Activated CD8-positive, alpha-beta memory T cell treated with anti-CD3 and anti-CD28 coated beads, Interleukin-2, amount 50 U/mL, for 24 hours (primary cell): ENCODE data around the gene SLC17A4.

Experiments used
- DNase-seq: peaks from one replicate; pipeline ENCODE4 v3.0.0-alpha.2; 2020; ENCODE audit errors: extremely low read depth

SLC17A4 gene

DNA sequence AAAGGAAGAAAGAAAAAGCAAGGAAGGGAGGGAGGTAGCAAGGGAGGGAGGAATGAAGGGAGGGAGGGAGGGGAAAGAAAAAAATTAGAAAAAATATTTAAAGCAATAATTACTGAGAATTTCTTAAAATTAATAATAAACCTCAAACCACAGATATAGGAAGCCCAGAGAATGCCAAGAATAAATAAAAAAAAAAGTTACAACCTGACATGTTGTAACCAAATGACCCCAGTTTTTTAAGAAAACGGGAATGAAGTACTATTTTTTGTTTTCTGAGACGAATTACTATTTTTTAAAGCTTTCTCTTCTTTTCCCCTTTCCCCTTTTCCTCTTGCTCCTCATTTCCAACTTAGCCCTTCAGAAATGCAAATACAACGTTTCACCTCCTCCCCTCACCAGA, 60.7 kb downstream of the SLC17A4 start:
- DNase-seq = no peak

DNA sequence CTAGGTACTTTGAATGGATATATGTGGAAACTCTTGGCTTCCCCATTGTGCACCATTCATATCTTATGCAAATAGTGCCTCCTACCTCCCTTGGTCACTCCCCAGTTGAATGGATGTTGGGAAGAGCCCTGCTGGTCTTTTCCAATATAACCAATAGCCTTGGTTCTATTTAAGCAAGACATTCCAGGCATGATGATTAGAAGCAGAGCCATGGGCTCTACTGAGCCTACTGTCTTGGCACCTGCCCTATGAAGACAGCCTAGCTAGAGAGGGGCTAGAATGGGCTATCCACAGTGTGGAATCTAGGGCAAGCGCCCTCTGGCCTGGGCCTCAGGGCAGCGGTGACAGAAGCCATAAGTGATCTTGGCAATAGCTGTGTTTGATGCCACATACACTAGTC, 61.7 kb downstream of the SLC17A4 start:
- no peak for DNase-seq

DNA sequence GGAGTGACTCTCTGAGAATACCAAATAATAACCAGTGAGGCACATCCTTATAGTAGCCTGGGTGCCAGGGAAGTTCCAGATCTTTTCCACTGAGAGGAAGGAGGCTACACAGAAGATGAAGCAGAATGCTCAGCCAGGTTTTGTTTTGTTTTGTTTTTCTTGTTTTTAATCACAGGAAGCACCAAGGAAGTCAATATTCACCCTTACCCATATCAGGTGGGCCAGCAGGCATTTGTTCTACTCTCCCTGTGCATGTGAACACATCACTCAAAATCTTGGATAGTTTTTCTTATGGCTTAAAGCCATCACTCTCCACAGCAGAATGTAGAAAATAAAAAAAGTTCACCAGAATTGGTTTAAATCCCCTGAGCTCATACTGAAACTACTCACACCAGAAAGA, 66.8 kb downstream of the SLC17A4 start:
- no peak for DNase-seq

DNA sequence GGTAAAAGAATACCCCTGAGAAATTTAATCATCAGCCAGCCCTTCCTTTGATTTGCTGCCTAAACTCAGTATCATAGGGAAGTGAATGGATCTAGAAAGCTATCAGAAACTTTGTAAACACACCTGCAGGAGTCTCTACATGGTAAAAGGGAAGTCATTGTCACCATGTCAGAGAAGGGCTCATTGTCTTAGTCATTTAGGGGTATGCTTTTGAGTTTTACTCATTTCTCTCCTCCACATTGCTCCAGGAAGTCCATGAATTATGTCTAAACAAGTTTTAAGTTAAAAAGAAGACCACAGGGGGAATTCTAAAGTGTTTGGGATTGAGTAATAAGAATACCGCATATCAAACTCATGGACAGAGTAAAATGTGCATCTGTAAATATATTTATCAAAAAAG, 74.8 kb downstream of the SLC17A4 start:
- DNase-seq = no peak

DNA sequence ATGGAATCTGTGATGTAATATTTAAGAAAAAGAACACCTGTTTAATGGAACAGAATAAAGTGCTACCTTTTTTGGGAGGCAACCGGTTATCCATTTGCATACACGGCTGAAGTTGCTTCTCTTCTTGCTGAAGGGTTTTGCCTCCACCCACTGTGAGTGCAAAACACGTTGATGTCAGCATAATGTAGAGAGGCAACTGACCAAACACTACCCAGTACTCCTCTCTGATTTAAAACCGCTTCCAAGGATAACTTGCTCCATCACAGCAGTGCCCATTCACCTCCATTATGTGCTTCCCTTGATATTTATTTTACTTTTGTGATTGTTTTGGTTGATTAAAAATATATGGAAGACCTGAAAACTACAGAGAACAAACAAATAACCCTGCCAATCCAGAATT, 75.9 kb downstream of the SLC17A4 start:
- DNase-seq = no peak
